Vagina (tissue), 2 donors: ENCODE measurements around the gene RABGAP1L.

Source experiments
- POLR2A ChIP-seq, 2 donors: fragments of 450-650 bp; IDR thresholded peaks; one replicate each; pipeline ENCODE4 v1.6.1; 2017; ENCODE audit warnings: antibody characterized with exemption in 2 of 2, mild to moderate bottlenecking in 2 of 2, moderate library complexity in 2 of 2
- TF ChIP-seq, protein P1 (sequence below), 3 experiments: fragments of 450-650 bp in 2 of 3; fragments of 200-600 bp in 1 of 3; sonication (generic) in 1 of 3; IDR thresholded peaks; one replicate each; pipeline ENCODE4 v1.5.1; 2017 to 2019; ENCODE audit warnings: antibody characterized with exemption in 3 of 3, mild to moderate bottlenecking in 2 of 3, moderate library complexity in 2 of 3

DNA sequence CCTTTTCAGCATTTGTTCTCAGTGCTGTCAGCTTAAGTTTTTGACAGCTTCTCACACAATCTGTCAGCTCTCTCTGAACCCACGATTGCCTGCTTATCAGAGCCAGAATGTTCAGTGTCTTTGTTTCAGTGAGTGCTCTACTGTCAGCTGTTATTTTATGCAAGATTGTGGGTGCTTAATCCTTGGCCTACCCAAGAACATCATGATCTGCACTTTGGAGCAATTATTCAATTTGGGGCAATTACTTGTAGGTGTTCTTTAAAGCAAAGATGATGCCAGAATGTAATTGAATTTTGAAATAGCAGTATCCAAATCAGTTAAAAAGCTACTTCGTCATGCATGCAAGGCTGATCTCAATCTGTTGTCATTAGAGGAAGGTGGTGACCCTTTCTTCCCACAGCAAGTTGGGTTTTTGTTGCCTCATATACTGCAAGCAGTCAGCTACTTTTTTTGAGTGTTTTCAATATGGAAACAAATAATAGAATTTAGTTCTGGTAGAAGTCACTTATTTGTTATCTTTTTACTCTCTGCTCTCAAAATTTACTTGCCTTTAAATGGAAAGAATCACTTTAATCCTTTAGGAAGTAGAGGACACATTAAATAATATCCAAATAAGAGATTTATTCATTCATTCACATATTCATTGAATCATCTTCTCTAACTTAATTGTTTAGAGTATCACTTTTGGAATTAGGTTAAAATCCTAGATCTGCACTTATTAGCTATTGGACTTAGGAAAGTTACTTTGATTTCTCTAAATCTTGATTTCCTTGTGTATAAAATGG, 586.9 kb downstream of the RABGAP1L start:
- no peak for TF ChIP-seq POLR2A (IDR thresholded peaks at IDR 0.05)
- TF ChIP-seq, protein P1, sequence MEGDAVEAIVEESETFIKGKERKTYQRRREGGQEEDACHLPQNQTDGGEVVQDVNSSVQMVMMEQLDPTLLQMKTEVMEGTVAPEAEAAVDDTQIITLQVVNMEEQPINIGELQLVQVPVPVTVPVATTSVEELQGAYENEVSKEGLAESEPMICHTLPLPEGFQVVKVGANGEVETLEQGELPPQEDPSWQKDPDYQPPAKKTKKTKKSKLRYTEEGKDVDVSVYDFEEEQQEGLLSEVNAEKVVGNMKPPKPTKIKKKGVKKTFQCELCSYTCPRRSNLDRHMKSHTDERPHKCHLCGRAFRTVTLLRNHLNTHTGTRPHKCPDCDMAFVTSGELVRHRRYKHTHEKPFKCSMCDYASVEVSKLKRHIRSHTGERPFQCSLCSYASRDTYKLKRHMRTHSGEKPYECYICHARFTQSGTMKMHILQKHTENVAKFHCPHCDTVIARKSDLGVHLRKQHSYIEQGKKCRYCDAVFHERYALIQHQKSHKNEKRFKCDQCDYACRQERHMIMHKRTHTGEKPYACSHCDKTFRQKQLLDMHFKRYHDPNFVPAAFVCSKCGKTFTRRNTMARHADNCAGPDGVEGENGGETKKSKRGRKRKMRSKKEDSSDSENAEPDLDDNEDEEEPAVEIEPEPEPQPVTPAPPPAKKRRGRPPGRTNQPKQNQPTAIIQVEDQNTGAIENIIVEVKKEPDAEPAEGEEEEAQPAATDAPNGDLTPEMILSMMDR (IDR thresholded peaks at IDR 0.05): no peak
